ENCODE data around the gene HECTD1.
"Not testable (repeated sequence)": the region's sequence is repeated elsewhere in the genome, so short reads cannot be mapped to it uniquely, and the experiment has no call there.

Gene HECTD1

GRCh38 chr14:31139301-31139847 lies 68.2 kb downstream of the HECTD1 start:
- DNase-seq = no peak

GRCh38 chr14:31138301-31138700 lies 69.3 kb downstream of the HECTD1 start:
- DNase-seq = no peak

- no peak for DNase-seq
Observed at GRCh38 chr14:31137214-31137889, 70.2 kb downstream of the HECTD1 start.

- DNase-seq = no peak
Observed at GRCh38 chr14:31133133-31133532, 74.5 kb downstream of the HECTD1 start.

GRCh38 chr14:31128601-31129526 lies 78.7 kb downstream of the HECTD1 start:
- DNase-seq = no peak

- no peak for DNase-seq
Observed at GRCh38 chr14:31127690-31128089, 79.9 kb downstream of the HECTD1 start.

GRCh38 chr14:31126680-31127079 lies 80.9 kb downstream of the HECTD1 start:
- no peak for DNase-seq

- no peak for DNase-seq
Observed at GRCh38 chr14:31125231-31125630, 82.4 kb downstream of the HECTD1 start.

GRCh38 chr14:31124197-31124596 lies 83.4 kb downstream of the HECTD1 start:
- peak; percentile 43 for DNase-seq

GRCh38 chr14:31122921-31123320 lies 84.7 kb downstream of the HECTD1 start:
- no peak for DNase-seq

GRCh38 chr14:31122098-31122611 lies 85.4 kb downstream of the HECTD1 start:
- peak; percentile 23 for DNase-seq

- peak; percentile 3 for DNase-seq
Observed at GRCh38 chr14:31118892-31119291, 88.7 kb downstream of the HECTD1 start.

- DNase-seq = no peak
Observed at GRCh38 chr14:31113794-31114193, 93.8 kb downstream of the HECTD1 start.

GRCh38 chr14:31110872-31111271 lies 96.7 kb downstream of the HECTD1 start:
- no peak for DNase-seq

- no peak for DNase-seq
Observed at GRCh38 chr14:31109257-31109656, 98.3 kb downstream of the HECTD1 start.

GRCh38 chr14:31106768-31107167 lies 100.8 kb downstream of the HECTD1 start:
- DNase-seq = peak; percentile 11

- no peak for DNase-seq
Observed at GRCh38 chr14:31097081-31097480, 110.5 kb downstream of the HECTD1 start.

GRCh38 chr14:31096255-31096654 lies 111.3 kb downstream of the HECTD1 start:
- DNase-seq = peak; percentile 60

- DNase-seq = not testable (repeated sequence)
Observed at GRCh38 chr14:31095817-31096216, 111.8 kb downstream of the HECTD1 start.

GRCh38 chr14:31093884-31094839 lies 113.4 kb downstream of the HECTD1 start:
- not testable (repeated sequence) for DNase-seq

- DNase-seq = no peak
Observed at GRCh38 chr14:31092160-31092708, 115.4 kb downstream of the HECTD1 start.
